ENCODE measurements around the gene TWIST2.

DNA sequence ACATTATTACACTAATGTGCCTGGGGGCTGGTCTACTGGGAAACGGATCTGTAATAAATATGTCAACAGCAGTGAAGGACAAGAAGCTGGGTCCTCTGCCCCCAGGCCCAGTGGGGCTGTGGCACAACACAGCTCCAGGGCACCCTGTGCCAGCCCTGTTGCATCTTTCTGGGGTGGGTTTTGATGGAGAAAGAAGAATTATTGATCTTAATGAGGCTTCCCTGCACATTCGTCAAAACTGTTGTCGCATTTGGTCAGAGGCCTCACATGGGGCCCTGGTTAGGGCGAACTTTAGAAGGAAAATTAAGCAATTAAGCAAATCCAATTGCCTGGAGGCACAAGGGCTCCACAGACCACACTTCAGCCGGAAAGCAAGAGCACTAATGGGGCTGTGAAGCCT is 30.0 kb upstream of the TWIST2 start:
- no peak for TF ChIP-seq POLR2A (IDR thresholded peaks at IDR 0.05)
- TF ChIP-seq, protein P1, sequence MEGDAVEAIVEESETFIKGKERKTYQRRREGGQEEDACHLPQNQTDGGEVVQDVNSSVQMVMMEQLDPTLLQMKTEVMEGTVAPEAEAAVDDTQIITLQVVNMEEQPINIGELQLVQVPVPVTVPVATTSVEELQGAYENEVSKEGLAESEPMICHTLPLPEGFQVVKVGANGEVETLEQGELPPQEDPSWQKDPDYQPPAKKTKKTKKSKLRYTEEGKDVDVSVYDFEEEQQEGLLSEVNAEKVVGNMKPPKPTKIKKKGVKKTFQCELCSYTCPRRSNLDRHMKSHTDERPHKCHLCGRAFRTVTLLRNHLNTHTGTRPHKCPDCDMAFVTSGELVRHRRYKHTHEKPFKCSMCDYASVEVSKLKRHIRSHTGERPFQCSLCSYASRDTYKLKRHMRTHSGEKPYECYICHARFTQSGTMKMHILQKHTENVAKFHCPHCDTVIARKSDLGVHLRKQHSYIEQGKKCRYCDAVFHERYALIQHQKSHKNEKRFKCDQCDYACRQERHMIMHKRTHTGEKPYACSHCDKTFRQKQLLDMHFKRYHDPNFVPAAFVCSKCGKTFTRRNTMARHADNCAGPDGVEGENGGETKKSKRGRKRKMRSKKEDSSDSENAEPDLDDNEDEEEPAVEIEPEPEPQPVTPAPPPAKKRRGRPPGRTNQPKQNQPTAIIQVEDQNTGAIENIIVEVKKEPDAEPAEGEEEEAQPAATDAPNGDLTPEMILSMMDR (IDR thresholded peaks at IDR 0.05): no peak
